GM21367 (cell line): ENCODE data around the gene C1orf21.

Experiments
- ATAC-seq: cut with Tn5 transposase; IDR thresholded peaks from one replicate; pipeline ENCODE4 v1.9.1; 2021; ENCODE audit not compliant: unreplicated experiment

C1orf21 gene

GRCh38 chr1:184443201-184443600, 56.4 kb downstream of the C1orf21 start:
- ATAC-seq, result no peak

GRCh38 chr1:184443624-184444023, 56.8 kb downstream of the C1orf21 start:
- ATAC-seq, result no peak

GRCh38 chr1:184445997-184446396, 59.2 kb downstream of the C1orf21 start:
- ATAC-seq, result no peak

GRCh38 chr1:184447651-184448185, 60.9 kb downstream of the C1orf21 start:
- ATAC-seq, result no peak

- ATAC-seq, result no peak
These were observed 63.1 kb downstream of the C1orf21 start for GRCh38 chr1:184449916-184450315.

- ATAC-seq, result no peak
These were observed 69.0 kb downstream of the C1orf21 start for GRCh38 chr1:184455786-184456185.

GRCh38 chr1:184456189-184456588, 69.4 kb downstream of the C1orf21 start:
- ATAC-seq, result no peak

GRCh38 chr1:184457500-184457899, 70.7 kb downstream of the C1orf21 start:
- ATAC-seq, result no peak

- no peak for ATAC-seq
These were observed 74.5 kb downstream of the C1orf21 start for GRCh38 chr1:184461321-184461720.

- ATAC-seq, result no peak
These were observed 75.3 kb downstream of the C1orf21 start for GRCh38 chr1:184462155-184462554.

GRCh38 chr1:184462990-184463389, 76.2 kb downstream of the C1orf21 start:
- ATAC-seq, result no peak

- no peak for ATAC-seq
These were observed 76.9 kb downstream of the C1orf21 start for GRCh38 chr1:184463680-184464079.

- ATAC-seq, result no peak
These were observed 77.9 kb downstream of the C1orf21 start for GRCh38 chr1:184464757-184465156.

GRCh38 chr1:184465489-184466146, 78.8 kb downstream of the C1orf21 start:
- ATAC-seq, result no peak

GRCh38 chr1:184467295-184467694, 80.5 kb downstream of the C1orf21 start:
- ATAC-seq, result no peak

- ATAC-seq, result no peak
These were observed 82.6 kb downstream of the C1orf21 start for GRCh38 chr1:184469396-184469795.

- no peak for ATAC-seq
These were observed 84.9 kb downstream of the C1orf21 start for GRCh38 chr1:184471686-184472085.

- no peak for ATAC-seq
These were observed 85.3 kb downstream of the C1orf21 start for GRCh38 chr1:184472136-184472535.

- no peak for ATAC-seq
These were observed 86.5 kb downstream of the C1orf21 start for GRCh38 chr1:184473176-184473966.

GRCh38 chr1:184476187-184476586, 89.4 kb downstream of the C1orf21 start:
- ATAC-seq, result no peak

GRCh38 chr1:184479435-184480167, 92.8 kb downstream of the C1orf21 start:
- ATAC-seq, result no peak

GRCh38 chr1:184480736-184481135, 93.9 kb downstream of the C1orf21 start:
- ATAC-seq, result no peak
